Measurements from ENCODE around the gene SCD5. TPM values are rescaled to one million over a fixed set of nuclear protein-coding genes. Genes with fewer than 3 reads are reported as not detected.

The SCD5 gene
- total RNA-seq, 4 donors from 2014 or later: 17.6 to 28.4 (median 22.9) TPM

DNA sequence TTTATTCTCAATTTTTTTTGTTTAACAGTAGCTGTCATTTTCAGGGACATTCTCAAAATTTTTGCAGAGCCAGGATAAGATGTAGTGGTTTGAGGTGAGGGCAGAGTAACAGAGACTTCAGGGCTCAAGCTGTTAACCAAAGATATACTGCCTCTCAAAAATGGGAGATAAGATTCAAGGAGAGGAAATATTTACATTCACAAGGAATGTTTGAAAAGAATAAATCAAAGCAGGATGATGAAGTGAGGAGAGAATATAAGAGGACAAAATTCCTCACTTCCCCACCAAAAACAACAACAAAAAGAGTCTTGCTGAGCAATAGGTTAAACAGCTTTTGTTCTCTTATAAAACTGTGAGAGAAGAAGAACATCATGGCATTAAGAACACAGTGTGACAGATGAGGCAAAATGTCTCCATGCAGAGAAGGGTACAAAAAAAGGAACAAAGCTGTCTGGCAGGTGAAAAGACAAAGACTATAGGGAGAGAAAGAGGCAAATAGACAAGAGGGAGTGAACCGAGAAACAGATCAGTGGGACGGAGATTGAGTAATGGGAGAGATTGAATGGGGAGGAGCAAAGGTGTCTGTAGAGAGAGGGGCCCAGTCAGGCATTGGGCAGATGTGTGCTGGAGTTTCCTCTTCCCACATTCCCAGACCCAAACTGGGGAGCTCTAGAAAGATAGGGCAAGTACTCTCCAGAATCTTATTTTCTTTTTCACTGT is 130.7 kb downstream of the SCD5 start:
- no peak overlapping the region for H3K4me3 ChIP-seq
- 77% methylated on average over 2 of the region's 2 CpGs for WGBS

DNA sequence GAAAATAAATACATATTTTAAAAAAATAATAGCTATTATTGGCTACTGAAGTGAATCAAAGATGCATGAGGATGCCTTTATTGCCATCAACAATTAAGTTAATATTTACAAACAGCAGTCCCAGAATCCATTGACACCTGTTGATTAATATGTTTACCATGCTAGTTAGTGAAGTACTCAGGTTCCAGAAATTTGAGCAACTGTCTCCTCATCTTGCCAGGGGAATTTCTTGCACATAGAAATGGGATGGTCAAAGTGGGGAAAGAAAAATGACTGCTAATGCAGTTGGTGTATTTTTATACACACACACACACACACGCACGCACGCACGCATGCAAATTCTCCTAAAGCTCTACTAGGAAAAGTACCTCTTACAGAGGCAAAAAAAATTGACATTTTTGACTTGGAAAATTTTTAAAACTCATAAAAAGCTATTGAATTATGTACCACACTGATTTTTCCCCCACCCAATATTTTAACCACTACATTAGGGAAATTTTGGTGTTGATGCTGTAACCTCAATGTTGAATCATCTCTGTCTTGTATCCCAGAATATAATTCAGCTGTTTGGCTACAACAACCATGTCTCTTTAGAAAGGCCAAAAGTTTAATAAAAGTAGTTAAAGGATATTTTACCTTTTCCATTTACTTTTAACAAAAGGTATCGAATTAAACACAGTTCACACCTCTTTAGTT is 131.5 kb downstream of the SCD5 start:
- no peaks in the 10 kb centered on the region for H3K27me3 ChIP-seq
- H3K36me3 ChIP-seq: no peaks in the 10 kb centered on the region
- no peak for TF ChIP-seq EP300 (IDR thresholded peaks at IDR 0.05)
- TF ChIP-seq POLR2A (IDR thresholded peaks at IDR 0.05; ENCODE audit: low read depth): no peak
- no peaks in the 10 kb centered on the region for H3K4me1 ChIP-seq
- H3K9me3 ChIP-seq: no peaks in the 10 kb centered on the region
- intact Hi-C loops (cut with DNase I): no loop called here
- H3K4me3 ChIP-seq: no peak overlapping the region
- 93% methylated on average over 5 of the region's 5 CpGs for whole genome bisulfite sequencing
- H3K27ac ChIP-seq (replicated peaks in 1 of 4): no peak overlapping the region
- no peak for DNase-seq (ENCODE audit: extremely low spot score)

More for the DNA sequence above, 130.7 kb downstream of the SCD5 start:
- Histone ChIP-seq H3K36me3 (no peaks in the 10 kb centered on the region), H3K27ac (replicated peaks in 1 of 4) (no peak overlapping the region), H3K27me3 (no peaks in the 10 kb centered on the region), H3K4me1 (no peaks in the 10 kb centered on the region), H3K9me3 (no peaks in the 10 kb centered on the region)
- DNase-seq (ENCODE audit: extremely low spot score): no peak
- intact Hi-C loops (cut with DNase I): no loop called here
- no peak for TF ChIP-seq POLR2AphosphoS5 (IDR thresholded peaks at IDR 0.05)
- no peak for TF ChIP-seq POLR2A (IDR thresholded peaks at IDR 0.05; ENCODE audit: low read depth)

- no peak for TF ChIP-seq EP300 (IDR thresholded peaks at IDR 0.05)
- TF ChIP-seq POLR2AphosphoS5 (IDR thresholded peaks at IDR 0.05): no peak
- TF ChIP-seq POLR2A (IDR thresholded peaks at IDR 0.05; ENCODE audit: low read depth): no peak
- TF ChIP-seq CTCF (IDR thresholded peaks at IDR 0.05): no peak
- Histone ChIP-seq H3K4me3 (no peak overlapping the region), H3K27ac (replicated peaks in 1 of 4) (no peak overlapping the region), H3K4me1 (no peaks in the 10 kb centered on the region), H3K27me3 (no peaks in the 10 kb centered on the region), H3K9me3 (no peaks in the 10 kb centered on the region), H3K36me3 (no peaks in the 10 kb centered on the region)
- no peak for DNase-seq (ENCODE audit: extremely low spot score)
- intact Hi-C loops (cut with DNase I): no loop called here
- WGBS: 95% methylated on average over 6 of the region's 6 CpGs
Observed at GRCh38 chr4:82661181-82661992, 137.2 kb downstream of the SCD5 start.

DNA sequence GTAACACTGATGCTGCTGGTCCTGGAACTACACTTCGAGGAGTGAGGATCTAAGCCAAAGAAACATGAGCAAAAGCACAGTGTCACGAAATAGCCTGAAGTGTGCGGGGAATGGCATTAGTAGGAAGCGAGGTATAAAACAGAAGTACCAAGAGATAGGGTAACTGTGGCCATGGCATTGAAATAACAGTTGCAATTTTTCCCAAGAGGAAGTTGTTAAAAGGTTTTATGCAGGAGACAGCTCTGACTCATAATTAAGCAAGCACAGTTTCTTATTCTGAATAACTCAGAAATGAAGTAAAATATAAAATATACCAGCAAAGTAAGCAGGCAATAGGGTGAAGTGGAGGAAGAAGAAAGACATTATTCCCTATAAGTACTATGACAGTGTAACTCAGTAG is 146.5 kb downstream of the SCD5 start:
- intact Hi-C loops (cut with DNase I): no loop called here
- Histone ChIP-seq H3K27me3 (no peaks in the 10 kb centered on the region), H3K9me3 (no peaks in the 10 kb centered on the region), H3K36me3 (peaks cover 0 to 16% (median 0%) of the 10 kb centered on the region in 4 donors), H3K4me1 (no peaks in the 10 kb centered on the region), H3K4me3 (no peak overlapping the region), H3K27ac (replicated peaks in 1 of 4) (no peak overlapping the region)
- TF ChIP-seq CTCF (IDR thresholded peaks at IDR 0.05) (no peak), POLR2AphosphoS5 (IDR thresholded peaks at IDR 0.05) (no peak), POLR2A (IDR thresholded peaks at IDR 0.05; ENCODE audit: low read depth) (no peak), EP300 (IDR thresholded peaks at IDR 0.05) (no peak)
- no peak for DNase-seq (ENCODE audit: extremely low spot score)
- 76% methylated on average over 3 of the region's 4 CpGs for WGBS

GRCh38 chr4:82650868-82651267 is 147.7 kb downstream of the SCD5 start:
- Histone ChIP-seq H3K9me3 (no peaks in the 10 kb centered on the region), H3K27ac (replicated peaks in 1 of 4) (no peak overlapping the region), H3K36me3 (peaks cover 0 to 16% (median 0%) of the 10 kb centered on the region in 4 donors), H3K27me3 (no peaks in the 10 kb centered on the region), H3K4me3 (no peak overlapping the region), H3K4me1 (no peaks in the 10 kb centered on the region)
- intact Hi-C loops (cut with DNase I): no loop called here
- DNase-seq (ENCODE audit: extremely low spot score): no peak
- TF ChIP-seq CTCF (IDR thresholded peaks at IDR 0.05): no peak
- no peak for TF ChIP-seq EP300 (IDR thresholded peaks at IDR 0.05)
- no peak for TF ChIP-seq POLR2A (IDR thresholded peaks at IDR 0.05; ENCODE audit: low read depth)
- no peak for TF ChIP-seq POLR2AphosphoS5 (IDR thresholded peaks at IDR 0.05)

All from esophagus muscularis mucosa (tissue), 4 donors.